ENCODE results near the gene AOC3. TPM values are rescaled to one million over a fixed set of nuclear protein-coding genes. Genes with fewer than 3 reads are reported as not detected.
A peak's percentile ranks its signal among the peaks of the same experiment; 100 is the strongest.

Gene AOC3
- total and polyA plus RNA-seq, 2 of the 13 experiments (the other 11 are each of a cell fraction or from before 2014, with no cell fraction given): 8.7 to 51.7 TPM

DNA sequence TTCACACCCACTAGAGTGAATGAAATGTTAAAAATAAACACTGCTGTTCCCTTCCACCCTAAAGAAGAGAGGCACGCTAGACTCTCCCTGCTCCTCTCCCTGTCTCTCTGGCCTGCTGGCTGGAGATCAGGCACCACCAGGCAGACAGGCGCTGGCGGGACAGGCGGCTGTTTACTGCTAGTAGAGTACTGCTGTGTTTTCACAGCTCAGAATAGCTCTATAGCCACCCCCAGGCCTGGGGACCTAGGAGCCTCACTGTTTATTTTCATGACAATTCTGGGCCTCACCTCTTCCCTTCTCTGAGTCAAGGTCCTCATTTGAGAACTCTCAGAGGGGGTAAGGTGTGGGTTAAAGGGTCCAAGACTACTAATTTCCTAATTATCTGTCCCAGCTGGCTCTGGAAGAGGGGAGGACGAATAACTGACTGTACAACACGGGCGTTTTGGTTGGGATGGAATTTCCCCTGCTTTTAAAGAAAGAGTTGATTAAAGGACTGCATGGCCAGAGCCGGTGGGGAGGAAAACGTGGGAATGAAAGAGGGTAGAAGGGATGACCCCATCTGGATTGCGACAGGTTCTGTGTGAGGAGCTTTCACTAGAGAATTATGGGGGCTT is 40.6 kb downstream of the AOC3 start (continued):
- TF ChIP-seq, protein P1, sequence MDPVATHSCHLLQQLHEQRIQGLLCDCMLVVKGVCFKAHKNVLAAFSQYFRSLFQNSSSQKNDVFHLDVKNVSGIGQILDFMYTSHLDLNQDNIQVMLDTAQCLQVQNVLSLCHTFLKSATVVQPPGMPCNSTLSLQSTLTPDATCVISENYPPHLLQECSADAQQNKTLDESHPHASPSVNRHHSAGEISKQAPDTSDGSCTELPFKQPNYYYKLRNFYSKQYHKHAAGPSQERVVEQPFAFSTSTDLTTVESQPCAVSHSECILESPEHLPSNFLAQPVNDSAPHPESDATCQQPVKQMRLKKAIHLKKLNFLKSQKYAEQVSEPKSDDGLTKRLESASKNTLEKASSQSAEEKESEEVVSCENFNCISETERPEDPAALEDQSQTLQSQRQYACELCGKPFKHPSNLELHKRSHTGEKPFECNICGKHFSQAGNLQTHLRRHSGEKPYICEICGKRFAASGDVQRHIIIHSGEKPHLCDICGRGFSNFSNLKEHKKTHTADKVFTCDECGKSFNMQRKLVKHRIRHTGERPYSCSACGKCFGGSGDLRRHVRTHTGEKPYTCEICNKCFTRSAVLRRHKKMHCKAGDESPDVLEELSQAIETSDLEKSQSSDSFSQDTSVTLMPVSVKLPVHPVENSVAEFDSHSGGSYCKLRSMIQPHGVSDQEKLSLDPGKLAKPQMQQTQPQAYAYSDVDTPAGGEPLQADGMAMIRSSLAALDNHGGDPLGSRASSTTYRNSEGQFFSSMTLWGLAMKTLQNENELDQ (CRISPR knock-in tag; IDR thresholded peaks at IDR 0.05; ENCODE audit: borderline replicate concordance): no peak
- no peak for TF ChIP-seq BORCS8-MEF2B (CRISPR knock-in tag; IDR thresholded peaks at IDR 0.05)
- no peak for TF ChIP-seq ZNF296 (CRISPR knock-in tag; conservative IDR thresholded peaks at IDR 0.05)
- TF ChIP-seq STAT5B (CRISPR knock-in tag; IDR thresholded peaks at IDR 0.05): no peak
- TF ChIP-seq YEATS2 (CRISPR knock-in tag; IDR thresholded peaks at IDR 0.05; ENCODE audit: borderline replicate concordance): 0 out of 2 replicates have a peak, but pooled peaks have one; percentile 42
- TF ChIP-seq CBX2 (IDR thresholded peaks at IDR 0.05; ENCODE audit: low read depth, low read length): no peak
- TF ChIP-seq CBX2 (CRISPR knock-in tag; IDR thresholded peaks at IDR 0.05; ENCODE audit: low read depth): no peak
- TF ChIP-seq SP1 (IDR thresholded peaks at IDR 0.05): no peak
- no peak for TF ChIP-seq SP1 (CRISPR knock-in tag; IDR thresholded peaks at IDR 0.05)
- TF ChIP-seq, protein P2, sequence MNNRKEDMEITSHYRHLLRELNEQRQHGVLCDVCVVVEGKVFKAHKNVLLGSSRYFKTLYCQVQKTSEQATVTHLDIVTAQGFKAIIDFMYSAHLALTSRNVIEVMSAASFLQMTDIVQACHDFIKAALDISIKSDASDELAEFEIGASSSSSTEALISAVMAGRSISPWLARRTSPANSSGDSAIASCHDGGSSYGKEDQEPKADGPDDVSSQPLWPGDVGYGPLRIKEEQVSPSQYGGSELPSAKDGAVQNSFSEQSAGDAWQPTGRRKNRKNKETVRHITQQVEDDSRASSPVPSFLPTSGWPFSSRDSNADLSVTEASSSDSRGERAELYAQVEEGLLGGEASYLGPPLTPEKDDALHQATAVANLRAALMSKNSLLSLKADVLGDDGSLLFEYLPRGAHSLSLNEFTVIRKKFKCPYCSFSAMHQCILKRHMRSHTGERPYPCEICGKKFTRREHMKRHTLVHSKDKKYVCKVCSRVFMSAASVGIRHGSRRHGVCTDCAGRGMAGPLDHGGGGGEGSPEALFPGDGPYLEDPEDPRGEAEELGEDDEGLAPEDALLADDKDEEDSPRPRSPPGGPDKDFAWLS (CRISPR knock-in tag; IDR thresholded peaks at IDR 0.05; ENCODE audit: borderline replicate concordance): no peak
- TF ChIP-seq, protein P3, sequence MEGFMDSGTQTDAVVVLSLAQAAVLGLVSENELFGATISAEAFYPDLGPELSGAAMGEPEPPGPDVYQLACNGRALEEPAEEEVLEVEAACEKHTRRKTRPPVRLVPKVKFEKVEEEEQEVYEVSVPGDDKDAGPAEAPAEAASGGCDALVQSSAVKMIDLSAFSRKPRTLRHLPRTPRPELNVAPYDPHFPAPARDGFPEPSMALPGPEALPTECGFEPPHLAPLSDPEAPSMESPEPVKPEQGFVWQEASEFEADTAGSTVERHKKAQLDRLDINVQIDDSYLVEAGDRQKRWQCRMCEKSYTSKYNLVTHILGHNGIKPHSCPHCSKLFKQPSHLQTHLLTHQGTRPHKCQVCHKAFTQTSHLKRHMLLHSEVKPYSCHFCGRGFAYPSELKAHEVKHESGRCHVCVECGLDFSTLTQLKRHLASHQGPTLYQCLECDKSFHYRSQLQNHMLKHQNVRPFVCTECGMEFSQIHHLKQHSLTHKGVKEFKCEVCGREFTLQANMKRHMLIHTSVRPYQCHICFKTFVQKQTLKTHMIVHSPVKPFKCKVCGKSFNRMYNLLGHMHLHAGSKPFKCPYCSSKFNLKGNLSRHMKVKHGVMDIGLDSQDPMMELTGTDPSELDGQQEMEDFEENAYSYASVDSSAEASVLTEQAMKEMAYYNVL (CRISPR knock-in tag; IDR thresholded peaks at IDR 0.05; ENCODE audit: borderline replicate concordance): peak; percentile 61; the same call in 1 of the 2 replicates
- TF ChIP-seq ZNF792 (CRISPR knock-in tag; IDR thresholded peaks at IDR 0.05): peak; percentile 65; the same call in 1 of the 2 replicates
- no peak; the same call in 1 of the 2 replicates for TF ChIP-seq GLI4 (CRISPR knock-in tag; IDR thresholded peaks at IDR 0.05; ENCODE audit: borderline replicate concordance)
- no peak for TF ChIP-seq ZFP36L2 (CRISPR knock-in tag; IDR thresholded peaks at IDR 0.05)
- no peak for TF ChIP-seq HNRNPH1 (optimal IDR thresholded peaks at IDR 0.05; ENCODE audit: low read depth, low read length)
- TF ChIP-seq SIX4 (CRISPR knock-in tag; IDR thresholded peaks at IDR 0.05): no peak
- TF ChIP-seq SKI (IDR thresholded peaks at IDR 0.05; ENCODE audit: partially characterized antibody): no peak
- TF ChIP-seq, protein P4, sequence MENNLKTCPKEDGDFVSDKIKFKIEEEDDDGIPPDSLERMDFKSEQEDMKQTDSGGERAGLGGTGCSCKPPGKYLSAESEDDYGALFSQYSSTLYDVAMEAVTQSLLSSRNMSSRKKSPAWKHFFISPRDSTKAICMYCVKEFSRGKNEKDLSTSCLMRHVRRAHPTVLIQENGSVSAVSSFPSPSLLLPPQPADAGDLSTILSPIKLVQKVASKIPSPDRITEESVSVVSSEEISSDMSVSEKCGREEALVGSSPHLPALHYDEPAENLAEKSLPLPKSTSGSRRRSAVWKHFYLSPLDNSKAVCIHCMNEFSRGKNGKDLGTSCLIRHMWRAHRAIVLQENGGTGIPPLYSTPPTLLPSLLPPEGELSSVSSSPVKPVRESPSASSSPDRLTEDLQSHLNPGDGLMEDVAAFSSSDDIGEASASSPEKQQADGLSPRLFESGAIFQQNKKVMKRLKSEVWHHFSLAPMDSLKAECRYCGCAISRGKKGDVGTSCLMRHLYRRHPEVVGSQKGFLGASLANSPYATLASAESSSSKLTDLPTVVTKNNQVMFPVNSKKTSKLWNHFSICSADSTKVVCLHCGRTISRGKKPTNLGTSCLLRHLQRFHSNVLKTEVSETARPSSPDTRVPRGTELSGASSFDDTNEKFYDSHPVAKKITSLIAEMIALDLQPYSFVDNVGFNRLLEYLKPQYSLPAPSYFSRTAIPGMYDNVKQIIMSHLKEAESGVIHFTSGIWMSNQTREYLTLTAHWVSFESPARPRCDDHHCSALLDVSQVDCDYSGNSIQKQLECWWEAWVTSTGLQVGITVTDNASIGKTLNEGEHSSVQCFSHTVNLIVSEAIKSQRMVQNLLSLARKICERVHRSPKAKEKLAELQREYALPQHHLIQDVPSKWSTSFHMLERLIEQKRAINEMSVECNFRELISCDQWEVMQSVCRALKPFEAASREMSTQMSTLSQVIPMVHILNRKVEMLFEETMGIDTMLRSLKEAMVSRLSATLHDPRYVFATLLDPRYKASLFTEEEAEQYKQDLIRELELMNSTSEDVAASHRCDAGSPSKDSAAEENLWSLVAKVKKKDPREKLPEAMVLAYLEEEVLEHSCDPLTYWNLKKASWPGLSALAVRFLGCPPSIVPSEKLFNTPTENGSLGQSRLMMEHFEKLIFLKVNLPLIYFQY (CRISPR knock-in tag; IDR thresholded peaks at IDR 0.05; ENCODE audit: borderline replicate concordance): 0 out of 2 replicates have a peak, but pooled peaks have one; percentile 44
- no peak for TF ChIP-seq ZNF570 (CRISPR knock-in tag; IDR thresholded peaks at IDR 0.05; ENCODE audit: borderline replicate concordance)
- TF ChIP-seq NRL (CRISPR knock-in tag; IDR thresholded peaks at IDR 0.05; ENCODE audit: borderline replicate concordance): no peak
- TF ChIP-seq THAP11 (CRISPR knock-in tag; IDR thresholded peaks at IDR 0.05): no peak

Measured in HepG2 (cell line).